ENCODE results near the gene CHRM2.

DNA sequence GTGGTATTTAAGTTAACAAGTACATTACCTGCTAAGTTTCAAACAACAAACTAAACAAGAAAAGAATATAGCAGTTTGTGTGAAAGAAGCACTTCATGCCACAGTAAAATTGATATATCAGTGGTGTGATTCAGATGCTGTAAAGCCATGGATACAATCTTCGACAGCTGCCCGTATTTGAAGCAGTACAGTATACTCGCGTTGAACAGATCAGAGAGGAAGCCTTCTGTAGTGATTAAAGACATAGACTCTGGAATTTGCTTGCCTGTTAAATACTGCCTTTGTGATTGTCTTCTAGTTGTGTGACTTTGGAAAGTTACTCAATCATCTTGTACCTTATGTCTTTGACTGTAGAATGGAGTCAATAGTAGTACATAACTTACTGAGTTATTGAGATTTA lies 71.7 kb downstream of the CHRM2 start:
- TF ChIP-seq, protein P1, sequence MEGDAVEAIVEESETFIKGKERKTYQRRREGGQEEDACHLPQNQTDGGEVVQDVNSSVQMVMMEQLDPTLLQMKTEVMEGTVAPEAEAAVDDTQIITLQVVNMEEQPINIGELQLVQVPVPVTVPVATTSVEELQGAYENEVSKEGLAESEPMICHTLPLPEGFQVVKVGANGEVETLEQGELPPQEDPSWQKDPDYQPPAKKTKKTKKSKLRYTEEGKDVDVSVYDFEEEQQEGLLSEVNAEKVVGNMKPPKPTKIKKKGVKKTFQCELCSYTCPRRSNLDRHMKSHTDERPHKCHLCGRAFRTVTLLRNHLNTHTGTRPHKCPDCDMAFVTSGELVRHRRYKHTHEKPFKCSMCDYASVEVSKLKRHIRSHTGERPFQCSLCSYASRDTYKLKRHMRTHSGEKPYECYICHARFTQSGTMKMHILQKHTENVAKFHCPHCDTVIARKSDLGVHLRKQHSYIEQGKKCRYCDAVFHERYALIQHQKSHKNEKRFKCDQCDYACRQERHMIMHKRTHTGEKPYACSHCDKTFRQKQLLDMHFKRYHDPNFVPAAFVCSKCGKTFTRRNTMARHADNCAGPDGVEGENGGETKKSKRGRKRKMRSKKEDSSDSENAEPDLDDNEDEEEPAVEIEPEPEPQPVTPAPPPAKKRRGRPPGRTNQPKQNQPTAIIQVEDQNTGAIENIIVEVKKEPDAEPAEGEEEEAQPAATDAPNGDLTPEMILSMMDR (IDR thresholded peaks at IDR 0.05): no peak
- TF ChIP-seq POLR2AphosphoS5 (IDR thresholded peaks at IDR 0.05) (no peak), POLR2A (IDR thresholded peaks at IDR 0.05; ENCODE audit: low read depth) (no peak), EP300 (IDR thresholded peaks at IDR 0.05) (no peak)
